Transverse colon (tissue), 4 donors: Measurements from ENCODE around the gene GDF9. TPM values are rescaled to one million over a fixed set of nuclear protein-coding genes. Genes with fewer than 3 reads are reported as not detected.
"Not testable (repeated sequence)": the region's sequence is repeated elsewhere in the genome, so short reads cannot be mapped to it uniquely, and the experiment has no call there.

ENCODE experiments used
- DNase-seq: peaks from one replicate; pipeline ENCODE4 v3.0.0-alpha.2; 2019
- H3K27ac ChIP-seq, 4 donors: fragments of 200-600 bp; sonication (generic); 2 replicates each; pipeline ENCODE4 v1.5.1; 2016 to 2018; ENCODE audit warnings: inconsistent platforms in 4 of 4
- H3K27me3 ChIP-seq: fragments of 200-600 bp; sonication (generic); 2 replicates; pipeline ENCODE4 v1.5.1; 2017; ENCODE audit warnings: inconsistent platforms
- H3K36me3 ChIP-seq, 4 donors: fragments of 200-600 bp; sonication (generic); 2 replicates each; pipeline ENCODE4 v1.5.1; 2017 to 2019; ENCODE audit warnings: inconsistent platforms in 4 of 4
- H3K4me1 ChIP-seq, 4 donors: fragments of 200-600 bp; sonication (generic); 2 replicates each; pipeline ENCODE4 v1.5.1; 2017 to 2020; ENCODE audit warnings: inconsistent platforms in 4 of 4
- H3K4me3 ChIP-seq, 4 donors: fragments of 200-600 bp; sonication (generic); 1 replicate in 1 of 4; 2 replicates in 3 of 4; pipeline versions ENCODE4 v1.5.1 to v1.6.1; 2017 to 2019; ENCODE audit warnings: inconsistent platforms in 4 of 4
- H3K9me3 ChIP-seq, 2 donors: fragments of 200-600 bp; sonication (generic); 2 replicates each; pipeline ENCODE4 v1.5.1; 2017 to 2019; ENCODE audit warnings: inconsistent platforms in 2 of 2
- CTCF ChIP-seq, 5 experiments: fragments of 200-600 bp in 3 of 5; fragments of 450-650 bp in 2 of 5; sonication (generic) in 3 of 5; IDR thresholded peaks; 1 replicate in 2 of 5; 2 replicates in 3 of 5; pipeline ENCODE4 v1.5.1; 2016 to 2017; ENCODE audit warnings: antibody characterized with exemption in 5 of 5, inconsistent platforms in 3 of 5, mild to moderate bottlenecking in 2 of 5, moderate library complexity in 1 of 5
- EP300 ChIP-seq: sonication (generic); formaldehyde crosslinking; IDR thresholded peaks from one replicate; pipeline ENCODE4 v1.6.1; 2017; ENCODE audit warnings: antibody characterized with exemption, low read depth
- POLR2A ChIP-seq: fragments of 450-650 bp; IDR thresholded peaks from one replicate; pipeline ENCODE4 v1.6.1; 2016; ENCODE audit warnings: antibody characterized with exemption, mild to moderate bottlenecking, moderate library complexity
- POLR2AphosphoS5 ChIP-seq, 3 donors: sonication (generic); formaldehyde crosslinking; IDR thresholded peaks; one replicate each; pipeline ENCODE4 v1.6.1; 2016; ENCODE audit warnings: antibody characterized with exemption in 3 of 3
- WGBS, 2 donors: methylation state at CpG; one replicate each; pipeline ENCODE4 v1.1.5; 2018; ENCODE audit warnings: low coverage in 1 of 2; 5-methylcytosine and 5-hydroxymethylcytosine counted together
- in situ Hi-C, 4 donors: fragments of 200-750 bp; cut with MboI; loops; one replicate each; pipeline versions ENCODE4 v1.15.0 to v1.15.1; 2017; ENCODE audit warnings: low sequenced_read_pairs in 3 of 4, low pct_ligation_motif_present in 1 of 4, low pct_unique_long_range_greater_than_20kb in 1 of 4
- intact Hi-C: fragments of 100-400 bp; cut with DNase I; formaldehyde crosslinking; loops from one replicate; pipeline ENCODE4 v1.15.1; 2023; ENCODE audit warnings: low total_unique reads
- total RNA-seq, 4 donors: library from RNA; depleted of rRNA; stranded (reverse); fragments of >200 nt; gene quantifications; one replicate each; pipeline ENCODE4 v1.1.0, GENCODE V29; 2016

Gene GDF9
- total RNA-seq, 4 donors from 2014 or later: 0.27 to 0.79 TPM; not detected in 2

GRCh38 chr5:132859889-132860437 is 6.3 kb downstream of the GDF9 start:
- no peak overlapping the region for H3K4me3 ChIP-seq
- TF ChIP-seq POLR2AphosphoS5 (IDR thresholded peaks at IDR 0.05) (no peak), EP300 (no peak), POLR2A (no peak), CTCF (IDR thresholded peaks at IDR 0.05) (no peak)
- H3K27me3 ChIP-seq: no peaks in the 10 kb centered on the region
- H3K9me3 ChIP-seq: no peaks in the 10 kb centered on the region
- no peak for DNase-seq
- in situ Hi-C loops: no loop called here
- no peak overlapping the region for H3K27ac ChIP-seq
- no peaks in the 10 kb centered on the region for H3K36me3 ChIP-seq
- 73 to 79% methylated on average over 2 of the region's 2 CpGs for WGBS, 2 donors
- intact Hi-C loops: no loop called here
- H3K4me1 ChIP-seq: no peaks in the 10 kb centered on the region

GRCh38 chr5:132856011-132856410 is 10.3 kb downstream of the GDF9 start:
- WGBS, 2 donors: 84 to 100% methylated on average over 2 to 3 of the region's 3 CpGs
- in situ Hi-C loops: no loop called here
- TF ChIP-seq EP300 (no peak), POLR2AphosphoS5 (IDR thresholded peaks at IDR 0.05) (no peak), POLR2A (no peak), CTCF (IDR thresholded peaks at IDR 0.05) (no peak)

GRCh38 chr5:132854992-132855391 is 11.3 kb downstream of the GDF9 start:
- in situ Hi-C loops, H3K4me3 ChIP-seq, H3K27ac ChIP-seq, H3K36me3 ChIP-seq, H3K9me3 ChIP-seq, DNase-seq, H3K27me3 ChIP-seq, intact Hi-C loops, H3K4me1 ChIP-seq: not testable (repeated sequence)
- WGBS, 2 donors: 73 to 98% methylated on average over 3 to 5 of the region's 5 CpGs

More at GRCh38 chr5:132856011-132856410, 10.3 kb downstream of the GDF9 start:
- intact Hi-C loops: no loop called here
- DNase-seq: no peak
- Histone ChIP-seq H3K27me3 (no peaks in the 10 kb centered on the region), H3K27ac (no peak overlapping the region), H3K9me3 (no peaks in the 10 kb centered on the region), H3K4me3 (no peak overlapping the region), H3K36me3 (no peaks in the 10 kb centered on the region), H3K4me1 (no peaks in the 10 kb centered on the region)

DNA sequence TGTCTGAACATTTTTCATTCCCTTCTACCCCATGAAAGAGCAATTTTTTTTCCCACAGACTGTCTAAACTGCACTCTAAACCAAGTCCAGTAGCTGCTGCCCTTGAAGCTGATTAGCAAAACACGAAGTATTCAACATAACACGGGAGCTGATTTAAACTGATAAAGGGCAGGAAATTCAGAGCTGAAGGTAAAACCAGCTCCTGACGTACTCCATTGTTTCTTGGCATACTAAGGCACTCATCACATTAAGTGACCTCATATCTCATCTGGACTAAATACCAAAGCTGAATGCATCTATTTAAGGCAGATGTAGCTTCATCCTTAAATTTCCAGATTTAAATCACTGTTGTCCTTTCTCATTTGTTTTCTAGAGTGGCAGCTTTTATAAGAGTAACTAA is 12.0 kb downstream of the GDF9 start:
- DNase-seq: no peak
- H3K27ac ChIP-seq: no peak overlapping the region
- 73 to 75% methylated on average over 3 of the region's 3 CpGs for WGBS, 2 donors
- no peak for TF ChIP-seq EP300
- H3K27me3 ChIP-seq: no peaks in the 10 kb centered on the region
- no peaks in the 10 kb centered on the region for H3K36me3 ChIP-seq
- H3K4me1 ChIP-seq: no peaks in the 10 kb centered on the region
- H3K4me3 ChIP-seq: no peak overlapping the region
- in situ Hi-C loops (no loop called here), intact Hi-C loops (no loop called here)
- H3K9me3 ChIP-seq: no peaks in the 10 kb centered on the region

DNA sequence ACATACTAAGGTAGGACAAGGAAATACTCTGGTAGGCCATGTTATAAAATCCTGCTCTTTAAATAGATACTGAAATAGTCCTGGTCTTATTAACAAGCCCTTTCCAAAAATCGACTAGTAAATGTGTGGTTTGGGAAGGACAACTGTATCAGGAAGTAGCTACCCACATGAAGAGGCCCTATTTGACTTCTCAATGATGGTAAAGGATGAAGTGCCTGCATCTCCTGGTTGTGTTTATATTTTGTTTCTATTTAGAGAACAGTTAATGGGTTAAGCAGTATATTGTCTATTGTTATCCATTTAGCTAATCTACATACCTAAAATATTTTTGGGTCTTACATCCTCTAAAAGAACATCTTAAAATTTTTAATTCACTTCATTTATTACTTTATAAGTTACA is 12.5 kb downstream of the GDF9 start:
- no peak overlapping the region for H3K27ac ChIP-seq

More for the DNA sequence above, 12.5 kb downstream of the GDF9 start:
- Histone ChIP-seq H3K4me3 (no peak overlapping the region), H3K36me3 (no peaks in the 10 kb centered on the region), H3K9me3 (no peaks in the 10 kb centered on the region), H3K27me3 (no peaks in the 10 kb centered on the region), H3K4me1 (no peaks in the 10 kb centered on the region)
- DNase-seq: no peak
- intact Hi-C loops (no loop called here), in situ Hi-C loops (no loop called here)
- TF ChIP-seq CTCF (IDR thresholded peaks at IDR 0.05): no peak
- no peak for TF ChIP-seq POLR2AphosphoS5 (IDR thresholded peaks at IDR 0.05)
- no peak for TF ChIP-seq EP300
- TF ChIP-seq POLR2A: no peak
- WGBS, 2 donors: 11 to 15% methylated on average over 1 of the region's 1 CpG
